ENCODE data around the gene ITGA3.

- TF ChIP-seq CTCF (IDR thresholded peaks at IDR 0.05) (no peak), POLR2A (IDR thresholded peaks at IDR 0.05) (no peak)
These were observed 37.3 kb downstream of the ITGA3 start for GRCh38 chr17:50093246-50093645.

All from thyroid gland (tissue), 4 donors.